Stimulated activated CD8-positive, alpha-beta memory T cell treated with anti-CD3 and anti-CD28 coated beads, Interleukin-7, amount 100 ng/mL, for 4 hours (primary cell): ENCODE measurements around the gene IGSF11.
"Not testable (repeated sequence)": the region's sequence is repeated elsewhere in the genome, so short reads cannot be mapped to it uniquely, and the experiment has no call there.

ENCODE experiments used
- DNase-seq, 2 donors: peaks; one replicate each; pipeline ENCODE4 v3.0.0-alpha.2; 2020; ENCODE audit warnings: low read depth in 2 of 2

Gene IGSF11

GRCh38 chr3:118988198-118989130 is 46.2 kb downstream of the IGSF11 start:
- DNase-seq: no peak

- no peak for DNase-seq
Measured at GRCh38 chr3:118987477-118987876, 47.2 kb downstream of the IGSF11 start.

GRCh38 chr3:118986734-118987133 is 47.9 kb downstream of the IGSF11 start:
- DNase-seq: no peak

- no peak for DNase-seq
Measured at GRCh38 chr3:118984699-118985098, 49.9 kb downstream of the IGSF11 start.

DNA sequence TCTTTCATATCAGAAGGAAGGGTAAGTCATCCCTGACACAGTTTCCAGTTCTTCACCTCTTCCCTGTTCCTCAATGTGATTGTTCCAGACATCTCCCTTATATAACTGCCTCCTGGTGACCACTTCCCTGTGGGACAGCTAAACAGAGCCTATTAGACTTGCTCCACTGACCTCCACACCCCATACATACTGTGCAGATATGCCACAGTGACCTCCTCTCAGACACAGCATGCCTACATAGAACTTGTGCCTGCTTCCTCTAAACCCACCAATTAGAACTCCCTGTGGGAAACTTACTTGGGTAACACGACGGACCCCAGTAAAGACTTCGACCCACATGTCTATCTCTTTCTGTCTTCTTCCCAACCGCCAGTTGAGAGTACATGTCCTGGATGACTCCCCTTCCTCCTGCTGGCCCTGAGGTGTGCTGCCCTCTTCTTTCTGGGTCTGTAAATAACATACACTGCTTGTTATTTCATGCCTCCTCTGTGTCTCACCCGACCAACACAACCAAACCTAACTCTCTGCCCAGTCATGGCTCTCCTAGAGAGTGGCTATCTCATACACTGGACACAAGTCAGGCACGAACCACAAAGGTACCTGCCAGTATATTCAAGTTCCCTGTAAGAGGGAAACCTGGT is 53.0 kb downstream of the IGSF11 start:
- DNase-seq: no peak

GRCh38 chr3:118980832-118981231 is 53.8 kb downstream of the IGSF11 start:
- no peak for DNase-seq

- no peak for DNase-seq
Measured at GRCh38 chr3:118978393-118978758, 56.3 kb downstream of the IGSF11 start.

DNA sequence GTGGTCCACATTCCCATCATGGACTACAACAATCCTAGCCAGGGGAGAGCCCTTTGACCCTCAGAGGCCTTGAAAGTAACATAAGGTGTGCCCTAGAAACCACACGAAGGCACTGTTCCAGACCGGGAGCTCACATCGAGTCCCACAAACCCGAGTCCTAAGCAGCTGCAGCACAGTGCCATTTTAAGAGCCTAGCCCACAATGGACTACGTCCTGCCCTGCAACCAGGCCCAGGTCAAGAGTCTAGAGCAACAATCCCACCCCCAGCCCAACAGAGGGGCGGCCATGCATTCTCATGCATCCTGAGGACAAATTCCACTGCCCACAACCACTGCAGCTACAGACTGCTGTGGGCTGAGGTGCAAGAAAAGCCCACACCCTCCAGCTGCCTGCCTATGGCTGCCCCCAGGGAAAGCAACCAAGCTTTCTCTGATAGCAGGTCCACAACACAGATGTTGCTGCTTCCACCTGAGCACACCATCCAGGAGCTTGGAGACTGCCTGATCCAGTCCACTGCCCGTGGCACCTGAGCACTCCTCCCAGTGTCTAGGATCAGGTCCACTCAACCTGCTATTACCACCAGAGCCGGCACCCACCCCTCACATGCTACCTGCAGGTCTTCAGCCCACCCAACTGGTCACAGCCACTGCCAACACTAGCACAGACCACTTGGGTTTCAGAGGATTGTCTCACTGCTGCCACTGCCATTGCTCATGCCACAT is 56.8 kb downstream of the IGSF11 start:
- no peak for DNase-seq

GRCh38 chr3:118977118-118977517 is 57.5 kb downstream of the IGSF11 start:
- DNase-seq: no peak

- not testable (repeated sequence) for DNase-seq
Measured at GRCh38 chr3:118975476-118975875, 59.2 kb downstream of the IGSF11 start.

GRCh38 chr3:118974356-118975097 is 60.1 kb downstream of the IGSF11 start:
- no peak for DNase-seq

- DNase-seq: no peak
Measured at GRCh38 chr3:118973050-118973449, 61.6 kb downstream of the IGSF11 start.

DNA sequence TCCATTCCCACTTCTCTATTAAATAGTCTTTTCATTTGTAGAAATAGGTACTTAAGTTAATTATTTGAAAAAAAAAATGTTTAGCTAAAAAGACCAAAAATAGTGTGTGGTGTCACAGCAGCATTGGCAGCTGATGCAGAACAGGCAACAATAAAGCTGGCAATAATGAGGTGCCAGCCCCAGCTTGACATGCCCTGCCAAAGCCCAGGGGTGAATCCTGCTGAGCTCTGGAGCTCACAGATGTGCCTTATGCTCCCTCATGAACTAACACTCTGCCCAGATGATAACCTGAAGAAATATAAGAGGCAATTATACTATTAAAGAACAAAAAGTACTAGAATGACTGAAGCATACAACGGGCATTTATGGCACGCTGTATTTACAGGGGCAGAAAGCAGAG is 63.8 kb downstream of the IGSF11 start:
- no peak for DNase-seq

DNA sequence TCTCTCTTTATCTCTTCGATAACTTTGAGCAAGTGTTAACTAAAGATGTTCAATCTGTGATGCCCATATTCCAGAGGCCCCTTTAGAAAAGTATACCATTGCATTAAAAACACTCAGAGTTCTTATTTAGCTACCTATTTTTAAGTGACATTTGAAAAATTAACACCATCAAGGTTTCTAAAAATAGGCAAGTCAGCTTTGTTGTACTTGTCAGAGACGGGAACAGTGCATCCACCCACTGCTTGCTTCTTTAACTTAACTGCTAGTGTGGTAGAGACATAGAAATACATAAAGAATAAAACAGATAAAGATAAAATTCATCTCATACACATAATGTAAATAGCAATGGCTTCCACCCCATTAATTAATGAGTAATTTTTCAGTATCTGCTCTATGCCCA is 66.0 kb downstream of the IGSF11 start:
- no peak for DNase-seq

DNA sequence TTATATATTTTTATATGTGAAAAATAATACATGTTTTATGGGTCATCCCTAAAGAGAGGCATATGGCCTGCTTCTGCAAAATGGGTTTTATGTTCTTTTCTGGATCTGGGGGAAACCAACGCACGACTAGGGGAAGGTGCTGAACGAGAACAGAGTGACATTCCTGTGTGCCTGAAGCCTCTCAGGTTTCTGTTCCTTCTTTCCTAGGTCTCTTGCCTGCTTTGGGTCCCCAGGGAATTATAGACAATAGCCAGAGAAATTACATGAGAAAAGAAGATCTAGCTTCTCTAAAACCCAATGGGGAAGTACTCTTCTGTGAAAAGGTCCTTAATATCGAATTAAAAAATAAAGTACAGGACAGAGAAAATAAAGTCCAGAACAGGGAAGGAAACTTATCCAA is 66.5 kb downstream of the IGSF11 start:
- no peak for DNase-seq

DNA sequence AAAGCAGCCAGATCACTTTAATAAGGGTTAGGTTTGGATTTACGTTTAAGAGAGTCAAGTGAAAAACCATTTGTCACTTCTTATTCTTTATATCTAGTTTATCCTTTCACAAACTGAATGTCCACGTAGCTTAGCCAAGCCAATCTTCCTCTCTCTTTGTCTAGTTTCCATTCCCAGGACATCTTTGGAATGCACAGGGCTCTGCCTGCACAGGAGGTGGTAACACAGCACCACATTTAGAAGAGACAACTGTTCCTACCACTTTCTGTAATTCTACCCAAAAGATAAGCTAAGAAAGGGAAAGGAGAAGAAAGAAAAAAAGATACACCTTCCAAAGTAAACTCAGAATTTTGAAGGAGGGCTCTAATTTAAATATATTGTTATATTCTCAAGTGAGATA is 67.9 kb downstream of the IGSF11 start:
- no peak for DNase-seq

GRCh38 chr3:118963711-118964110 is 70.9 kb downstream of the IGSF11 start:
- no peak for DNase-seq

GRCh38 chr3:118960876-118961450 is 73.7 kb downstream of the IGSF11 start:
- no peak for DNase-seq

DNA sequence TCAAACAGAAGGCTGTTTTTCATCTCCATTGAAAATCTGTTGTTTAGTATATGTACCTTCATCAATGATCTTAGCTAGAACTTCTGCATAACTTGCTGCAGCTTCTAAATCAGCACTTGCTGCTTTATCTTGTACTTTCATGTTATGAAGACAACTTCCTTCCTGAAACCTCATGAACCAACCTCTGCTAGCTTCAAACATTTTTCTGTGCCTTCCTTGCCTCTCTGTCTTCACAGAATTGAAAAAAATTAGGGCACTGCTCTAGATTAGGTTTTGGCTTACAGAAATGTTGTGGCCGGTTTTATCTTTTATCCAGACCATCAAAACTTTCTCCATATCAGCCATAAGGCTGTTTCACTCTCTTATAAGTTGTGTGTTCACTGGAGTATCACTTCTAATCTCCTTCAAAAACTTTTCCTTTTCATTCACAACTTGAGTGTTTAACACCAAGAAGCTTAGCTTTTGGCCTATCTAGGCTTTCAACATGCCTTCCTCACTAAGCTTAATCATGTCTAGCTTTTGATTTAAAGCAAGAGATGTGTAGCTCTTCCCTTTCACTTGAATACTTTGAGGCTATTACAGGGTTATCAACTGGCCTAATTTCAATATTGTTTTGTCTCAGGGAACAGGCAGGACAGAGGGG is 78.6 kb downstream of the IGSF11 start:
- DNase-seq: no peak

DNA sequence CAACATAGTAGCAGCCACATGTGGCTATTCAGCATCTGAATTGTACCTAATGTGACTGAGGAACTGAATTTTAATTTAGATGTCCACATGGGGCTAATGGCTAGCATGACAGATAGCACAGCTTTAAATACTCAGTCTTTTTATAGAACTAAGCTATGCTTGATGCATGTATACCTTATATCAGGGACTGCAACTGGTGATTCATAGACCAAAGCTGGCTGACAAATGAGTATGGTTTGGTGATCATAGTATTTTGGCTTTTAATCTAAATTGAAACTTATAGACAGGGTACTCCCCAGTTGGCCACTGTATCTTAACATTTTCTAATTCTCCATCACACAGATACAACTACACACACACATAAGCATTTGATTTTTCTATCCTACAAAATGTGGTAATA is 83.6 kb downstream of the IGSF11 start:
- DNase-seq: no peak
